DOHH2 (cell line): ENCODE data around the gene HMCN2.

Source experiments
- CTCF ChIP-seq: fragments of 200-600 bp; sonication (generic); IDR thresholded peaks from one replicate; pipeline ENCODE4 v1.5.1; 2014; ENCODE audit warnings: antibody characterized with exemption, mild to moderate bottlenecking, low read depth, low read length; ENCODE audit not compliant: poor library complexity, severe bottlenecking
- EZH2phosphoT487 ChIP-seq: fragments of 200-600 bp; sonication (generic); IDR thresholded peaks from 2 replicates; pipeline ENCODE4 v1.6.1; 2017; ENCODE audit warnings: borderline replicate concordance, mild to moderate bottlenecking, antibody characterized with exemption, low read length, moderate library complexity, mixed read lengths

DNA sequence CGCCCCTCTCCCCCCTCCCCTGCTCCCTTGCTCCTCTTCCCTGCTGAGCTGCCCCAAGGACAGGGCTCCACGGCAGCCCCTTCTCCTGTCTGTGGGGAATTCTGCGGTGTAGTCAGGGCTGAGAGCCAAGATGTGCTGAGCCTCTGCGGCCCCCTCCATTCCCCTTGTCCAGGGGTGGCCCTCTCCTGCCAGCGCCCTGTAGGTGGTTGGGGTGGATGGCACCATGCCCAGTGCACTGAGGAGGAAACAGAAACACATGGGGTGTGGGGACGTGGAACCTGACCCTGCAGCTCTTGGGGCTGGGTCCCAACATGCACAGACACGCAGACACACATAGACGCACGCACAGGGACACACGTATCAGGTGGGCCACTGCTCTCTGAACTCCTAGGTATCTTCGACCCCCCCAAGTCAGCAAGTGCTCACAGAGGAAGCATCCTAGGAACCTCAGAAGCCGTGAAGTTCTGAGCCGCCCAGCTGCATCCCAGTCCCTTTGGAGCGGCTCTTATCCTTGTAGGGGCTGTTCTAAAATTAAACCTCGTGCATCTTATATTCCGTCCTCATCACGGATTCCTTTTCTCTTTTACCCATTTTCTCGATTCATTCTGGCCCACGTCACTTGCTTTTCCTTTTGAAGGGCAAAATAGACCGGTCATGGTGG lies 64.8 kb downstream of the HMCN2 start:
- TF ChIP-seq CTCF, result no peak
- TF ChIP-seq EZH2phosphoT487, result no peak
